ENCODE data around the gene KRTAP12-1.

Gene KRTAP12-1

GRCh38 chr21:44712203-44713028, 30.5 kb upstream of the KRTAP12-1 start:
- DNase-seq = no peak
- in situ Hi-C loops (cut with HindIII; ENCODE audit: low pct_ligation_motif_present, low pct_unique_long_range_greater_than_20kb, low sequenced_read_pairs) = no loop called here

DNA sequence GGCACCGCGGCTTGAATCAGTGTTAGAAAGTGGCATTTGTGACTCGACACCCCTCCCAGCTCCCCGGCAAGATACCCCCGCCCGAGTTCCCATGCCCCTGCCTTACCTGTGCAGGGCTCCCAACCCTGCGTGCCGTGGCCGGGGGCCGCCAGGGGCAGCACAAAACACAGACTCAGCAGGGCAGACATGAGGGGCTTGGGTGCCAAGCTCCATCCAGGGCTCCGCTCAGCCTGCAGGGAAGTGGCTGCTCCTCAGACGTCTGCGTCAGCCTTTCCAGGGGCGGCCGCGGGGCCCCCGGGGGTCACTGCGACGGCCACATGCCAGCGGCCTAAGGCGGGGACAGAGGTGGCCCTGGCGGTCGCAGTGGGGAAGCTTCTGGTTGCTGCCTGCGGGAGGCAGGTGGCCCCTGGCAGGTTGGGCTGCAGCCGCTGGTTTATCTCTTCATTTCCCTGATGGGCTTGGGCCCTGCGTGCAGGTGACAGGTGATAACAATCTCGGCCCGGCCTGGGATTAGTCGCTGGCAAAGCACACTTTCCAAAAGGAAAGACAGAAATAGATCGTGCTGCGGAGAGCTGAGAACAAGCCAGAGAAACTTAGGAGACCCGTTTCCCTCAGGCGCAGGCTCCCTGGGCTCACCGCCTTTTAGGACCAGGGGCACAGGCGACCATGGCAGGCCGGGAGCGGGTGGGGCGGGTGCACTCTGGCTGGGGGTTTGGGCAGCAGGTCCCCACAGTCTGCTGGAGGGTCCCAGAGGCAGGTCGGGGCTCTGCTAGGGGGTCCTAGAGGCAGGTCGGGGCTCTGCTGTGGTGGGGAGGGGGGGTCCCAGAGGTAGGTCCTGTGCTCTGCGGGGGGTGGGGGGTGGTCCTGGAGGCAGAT, 29.6 kb upstream of the KRTAP12-1 start, which contains the start of gene TSPEAR:
Gene TSPEAR (minus strand): TSS at position 246 of the 876 bp plus-strand sequence. CDS start 58 bp downstream, at position 188.
- in situ Hi-C loops (cut with HindIII; ENCODE audit: low pct_ligation_motif_present, low pct_unique_long_range_greater_than_20kb, low sequenced_read_pairs) = no loop called here
- no peak for DNase-seq

DNA sequence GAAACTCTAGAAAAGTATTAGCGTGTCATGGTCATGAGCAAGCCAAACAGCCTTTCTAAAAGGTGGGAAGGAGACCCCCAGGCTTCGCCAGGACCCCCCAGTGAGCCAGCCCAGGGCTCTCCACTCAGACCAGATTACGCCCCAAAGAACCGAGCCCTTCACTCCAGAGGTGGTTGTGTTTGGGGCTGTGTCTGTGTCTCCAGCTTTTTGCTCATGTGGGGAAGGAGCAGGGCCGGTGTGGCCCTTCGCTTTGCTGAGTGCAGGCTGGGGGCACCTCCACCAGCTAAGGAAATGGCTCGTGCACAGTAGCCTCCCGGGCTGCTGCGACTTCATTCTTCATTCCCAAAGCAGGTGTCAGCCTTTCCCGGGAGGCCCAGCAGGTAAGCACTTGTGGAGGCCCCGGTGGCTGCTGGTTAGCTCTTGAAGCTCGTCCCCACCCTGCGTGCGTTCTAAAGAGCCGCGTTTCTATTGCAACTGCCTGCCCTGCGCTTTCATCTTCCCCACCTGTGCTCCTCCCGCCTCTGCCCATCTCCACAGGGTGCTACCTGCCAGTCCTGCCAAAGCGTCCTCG, 28.9 kb upstream of the KRTAP12-1 start:
- DNase-seq = no peak
- in situ Hi-C loops (cut with HindIII; ENCODE audit: low pct_ligation_motif_present, low pct_unique_long_range_greater_than_20kb, low sequenced_read_pairs) = no loop called here

DNA sequence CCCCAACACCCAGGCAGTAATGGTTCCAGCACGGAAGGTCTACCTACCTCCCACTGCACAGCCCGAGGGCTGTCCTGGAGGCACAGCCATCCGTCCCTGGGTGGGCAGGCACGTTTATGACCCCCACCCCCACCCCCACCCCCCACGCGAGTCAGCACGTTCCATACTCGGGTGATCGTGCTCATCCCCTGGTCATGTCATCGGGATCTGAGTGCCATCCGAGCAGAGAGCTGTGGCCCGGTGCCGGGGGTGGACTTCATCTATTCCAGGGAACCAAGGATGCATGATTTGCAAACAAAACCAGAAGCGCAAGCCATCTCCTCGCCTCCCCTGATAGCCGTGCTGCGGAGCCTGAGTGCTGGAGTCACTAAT, 28.3 kb upstream of the KRTAP12-1 start:
- in situ Hi-C loops (cut with HindIII; ENCODE audit: low pct_ligation_motif_present, low pct_unique_long_range_greater_than_20kb, low sequenced_read_pairs) = no loop called here
- no peak for DNase-seq

GRCh38 chr21:44709426-44710293, 27.7 kb upstream of the KRTAP12-1 start:
- in situ Hi-C loops (cut with HindIII; ENCODE audit: low pct_ligation_motif_present, low pct_unique_long_range_greater_than_20kb, low sequenced_read_pairs) = no loop called here
- DNase-seq = no peak

DNA sequence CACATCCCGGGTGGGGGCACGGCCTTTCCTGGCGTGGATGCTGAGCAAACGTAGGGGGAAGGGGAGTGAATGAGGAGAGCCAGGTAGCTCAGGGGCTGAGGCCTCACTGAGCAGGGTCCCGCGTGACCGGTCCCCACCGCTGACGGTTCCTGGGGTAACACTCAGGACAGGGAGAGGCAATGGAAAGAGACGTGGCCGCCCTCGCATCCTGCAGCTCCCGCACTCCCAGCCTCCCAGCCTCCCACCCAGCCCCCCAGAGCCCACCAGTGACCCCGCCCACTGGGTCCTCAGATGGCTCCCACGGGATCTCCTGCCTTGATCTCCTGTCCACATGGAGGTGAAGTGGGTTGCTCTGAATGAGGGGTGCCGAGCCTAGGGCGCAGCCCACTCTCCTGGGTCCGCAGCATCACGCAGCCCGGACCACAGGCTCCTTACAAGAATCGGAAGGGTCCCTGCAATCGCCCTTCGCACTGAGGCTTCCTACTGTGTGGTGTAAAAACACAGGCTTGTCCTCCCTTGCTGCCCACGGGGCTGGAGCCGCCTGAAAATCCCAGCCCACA, 27.0 kb upstream of the KRTAP12-1 start:
- in situ Hi-C loops (cut with HindIII; ENCODE audit: low pct_ligation_motif_present, low pct_unique_long_range_greater_than_20kb, low sequenced_read_pairs) = no loop called here
- DNase-seq = no peak

DNA sequence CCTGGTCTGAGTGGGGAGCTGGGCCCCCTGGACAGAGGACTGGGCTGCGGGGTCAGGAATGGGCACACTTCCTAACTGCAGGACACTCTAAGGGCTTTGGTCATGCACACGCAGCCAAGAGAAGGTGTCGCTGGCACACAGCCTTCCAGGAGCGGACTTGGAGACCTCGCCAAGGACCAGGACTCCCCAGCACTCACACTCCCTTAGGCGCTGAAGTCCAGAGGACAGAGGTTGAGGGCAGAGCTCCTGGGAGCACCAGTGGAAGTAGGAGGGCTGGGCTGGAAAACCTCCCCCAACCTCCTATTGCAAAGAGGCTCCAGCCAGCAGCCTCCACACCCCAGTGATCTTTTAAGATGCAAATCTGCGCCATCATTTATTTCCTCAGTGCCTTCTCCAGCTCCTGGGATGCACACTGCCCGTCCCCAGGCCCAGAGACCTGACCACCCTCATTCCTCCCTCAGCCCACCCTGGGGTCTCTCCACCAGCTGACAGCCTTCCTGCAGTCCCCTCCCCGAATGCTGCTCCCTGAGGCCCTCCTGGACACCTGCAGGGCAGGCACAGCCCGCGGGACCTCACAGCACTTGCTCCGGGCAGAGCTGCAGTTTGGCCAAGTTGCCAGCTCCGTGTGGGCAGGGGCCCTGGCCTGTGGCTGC, 26.4 kb upstream of the KRTAP12-1 start:
- no peak for DNase-seq
- in situ Hi-C loops (cut with HindIII; ENCODE audit: low pct_ligation_motif_present, low pct_unique_long_range_greater_than_20kb, low sequenced_read_pairs) = no loop called here

GRCh38 chr21:44706706-44707581, 25.0 kb upstream of the KRTAP12-1 start:
- in situ Hi-C loops (cut with HindIII; ENCODE audit: low pct_ligation_motif_present, low pct_unique_long_range_greater_than_20kb, low sequenced_read_pairs) = no loop called here
- DNase-seq = no peak

- no peak for DNase-seq
- in situ Hi-C loops (cut with HindIII; ENCODE audit: low pct_ligation_motif_present, low pct_unique_long_range_greater_than_20kb, low sequenced_read_pairs) = no loop called here
These were observed 24.2 kb upstream of the KRTAP12-1 start for GRCh38 chr21:44706026-44706705.

DNA sequence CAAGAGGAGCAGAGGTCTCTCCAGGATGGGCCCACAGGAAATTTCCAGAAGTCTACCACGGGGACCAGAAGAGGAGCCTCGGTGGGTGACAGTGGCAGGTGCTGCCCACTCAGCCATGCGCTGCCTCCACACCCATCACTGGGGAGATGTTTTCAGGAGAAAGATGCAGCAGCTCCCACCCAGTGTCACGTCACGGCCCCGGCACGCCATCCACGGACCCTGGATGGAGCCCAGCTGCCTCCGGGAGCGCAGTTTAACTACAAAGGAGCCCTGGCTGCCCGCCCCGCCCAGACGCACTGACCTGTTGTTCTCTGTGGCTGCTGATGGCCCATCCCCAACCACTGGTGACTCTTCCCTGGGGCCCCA, 22.7 kb upstream of the KRTAP12-1 start:
- in situ Hi-C loops (cut with HindIII; ENCODE audit: low pct_ligation_motif_present, low pct_unique_long_range_greater_than_20kb, low sequenced_read_pairs) = no loop called here
- no peak for DNase-seq

- in situ Hi-C loops (cut with HindIII; ENCODE audit: low pct_ligation_motif_present, low pct_unique_long_range_greater_than_20kb, low sequenced_read_pairs) = no loop called here
- no peak for DNase-seq
These were observed 22.0 kb upstream of the KRTAP12-1 start for GRCh38 chr21:44703731-44704635.

DNA sequence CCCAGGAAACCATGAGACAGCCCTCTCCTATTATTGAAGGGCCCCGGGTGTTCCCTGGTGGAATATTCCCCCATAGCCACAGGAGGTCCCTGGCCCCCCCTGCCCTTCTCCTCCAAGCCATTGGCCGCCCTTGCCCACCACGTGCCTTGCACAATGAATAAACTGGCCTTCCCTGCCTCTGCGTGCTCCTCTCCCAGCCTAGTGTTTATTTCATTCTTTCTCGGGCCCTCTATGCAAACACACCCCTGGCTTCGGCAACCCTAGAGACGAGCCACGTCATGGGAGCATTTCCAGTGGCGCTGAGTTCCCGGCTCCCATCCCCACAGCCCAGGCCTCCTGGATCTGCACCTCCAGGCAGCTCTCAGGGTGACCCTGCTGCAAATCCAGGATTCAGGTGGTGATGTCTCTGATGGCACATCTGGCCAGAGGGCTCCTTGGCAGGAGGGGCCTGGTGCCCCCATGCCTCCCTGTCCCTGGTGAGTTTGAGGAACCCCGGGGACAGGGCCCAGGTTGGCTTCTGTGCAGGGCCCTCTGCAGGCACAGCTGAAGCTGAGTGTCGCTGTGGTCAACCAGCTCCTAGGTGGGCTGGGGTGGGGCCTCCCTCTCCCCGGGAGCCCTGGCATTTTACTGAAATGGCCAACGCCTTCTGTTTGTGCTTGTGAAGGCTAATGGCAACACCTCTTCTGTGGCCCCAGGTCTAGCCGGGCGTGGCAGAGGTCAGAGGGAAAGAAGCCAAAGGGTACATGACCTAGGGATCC, 21.2 kb upstream of the KRTAP12-1 start:
- in situ Hi-C loops (cut with HindIII; ENCODE audit: low pct_ligation_motif_present, low pct_unique_long_range_greater_than_20kb, low sequenced_read_pairs) = no loop called here
- no peak for DNase-seq

DNA sequence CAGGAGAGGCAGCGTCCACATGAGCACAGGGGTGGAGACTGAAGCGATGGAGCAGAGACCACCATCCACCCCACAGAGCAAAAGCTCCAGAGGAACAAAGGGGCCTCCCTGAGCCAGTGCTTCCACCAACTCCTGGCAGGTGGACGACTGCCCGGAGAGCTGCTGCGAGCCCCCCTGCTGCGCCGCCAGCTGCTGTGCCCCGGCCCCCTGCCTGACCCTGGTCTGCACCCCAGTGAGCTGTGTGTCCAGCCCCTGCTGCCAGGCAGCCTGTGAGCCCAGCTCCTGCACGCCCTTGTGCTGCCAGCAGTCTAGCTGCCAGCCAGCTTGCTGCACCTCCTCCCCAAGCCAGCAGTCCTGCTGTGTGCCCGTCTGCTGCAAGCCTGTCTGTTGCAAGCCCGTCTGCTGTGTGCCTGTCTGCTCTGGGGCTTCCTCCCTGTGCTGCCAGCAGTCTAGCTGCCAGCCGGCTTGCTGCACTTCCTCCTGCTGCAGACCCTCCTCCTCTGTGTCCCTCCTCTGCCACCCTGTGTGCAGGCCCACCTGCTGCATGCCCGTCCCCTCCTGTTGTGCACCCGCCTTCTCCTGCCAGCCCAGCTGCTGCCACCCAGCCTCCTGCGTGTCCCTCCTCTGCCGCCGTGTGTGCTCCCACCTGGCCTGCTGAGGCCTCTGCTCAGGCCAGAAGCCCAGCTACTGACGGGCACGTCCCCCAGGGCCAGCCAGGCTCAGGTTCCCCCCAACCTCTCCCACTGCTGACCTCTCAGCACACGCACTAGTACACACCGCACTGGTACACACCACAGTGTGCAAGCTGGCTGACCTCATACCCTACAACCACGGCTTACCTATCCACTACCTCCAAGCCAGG, 20.4 kb upstream of the KRTAP12-1 start:
- in situ Hi-C loops (cut with HindIII; ENCODE audit: low pct_ligation_motif_present, low pct_unique_long_range_greater_than_20kb, low sequenced_read_pairs) = no loop called here
- DNase-seq = no peak

GRCh38 chr21:44701541-44701940, 19.6 kb upstream of the KRTAP12-1 start:
- no peak for DNase-seq
- in situ Hi-C loops (cut with HindIII; ENCODE audit: low pct_ligation_motif_present, low pct_unique_long_range_greater_than_20kb, low sequenced_read_pairs) = no loop called here
